Measurements from ENCODE around the gene OR13A1. TPM values are rescaled to one million over a fixed set of nuclear protein-coding genes. Genes with fewer than 3 reads are reported as not detected.
"Not testable (repeated sequence)": the region's sequence is repeated elsewhere in the genome, so short reads cannot be mapped to it uniquely, and the experiment has no call there.

Gene OR13A1
- total RNA-seq, 1 donor from 2014 or later, result 1.5 TPM

- Histone ChIP-seq H3K4me1 (no peaks in the 10 kb centered on the region), H3K27me3 (no peaks in the 10 kb centered on the region), H3K27ac (no peak overlapping the region), H3K79me2 (ENCODE audit: low read depth) (no peaks in the 10 kb centered on the region), H3K4me2 (no peak overlapping the region), H3K9ac (no peak overlapping the region), H2AFZ (replicated peaks) (no peak overlapping the region), H3F3A (ENCODE audit: low read depth) (no peaks in the 10 kb centered on the region), H3K9me3 (ENCODE audit: low read depth) (no peaks in the 10 kb centered on the region), H3K4me3 (no peak overlapping the region), H3K36me3 (no peaks in the 10 kb centered on the region), H4K20me1 (ENCODE audit: low read depth) (no peaks in the 10 kb centered on the region)
- no peak for TF ChIP-seq EZH2phosphoT487 (IDR thresholded peaks at IDR 0.05)
- TF ChIP-seq, protein P1, sequence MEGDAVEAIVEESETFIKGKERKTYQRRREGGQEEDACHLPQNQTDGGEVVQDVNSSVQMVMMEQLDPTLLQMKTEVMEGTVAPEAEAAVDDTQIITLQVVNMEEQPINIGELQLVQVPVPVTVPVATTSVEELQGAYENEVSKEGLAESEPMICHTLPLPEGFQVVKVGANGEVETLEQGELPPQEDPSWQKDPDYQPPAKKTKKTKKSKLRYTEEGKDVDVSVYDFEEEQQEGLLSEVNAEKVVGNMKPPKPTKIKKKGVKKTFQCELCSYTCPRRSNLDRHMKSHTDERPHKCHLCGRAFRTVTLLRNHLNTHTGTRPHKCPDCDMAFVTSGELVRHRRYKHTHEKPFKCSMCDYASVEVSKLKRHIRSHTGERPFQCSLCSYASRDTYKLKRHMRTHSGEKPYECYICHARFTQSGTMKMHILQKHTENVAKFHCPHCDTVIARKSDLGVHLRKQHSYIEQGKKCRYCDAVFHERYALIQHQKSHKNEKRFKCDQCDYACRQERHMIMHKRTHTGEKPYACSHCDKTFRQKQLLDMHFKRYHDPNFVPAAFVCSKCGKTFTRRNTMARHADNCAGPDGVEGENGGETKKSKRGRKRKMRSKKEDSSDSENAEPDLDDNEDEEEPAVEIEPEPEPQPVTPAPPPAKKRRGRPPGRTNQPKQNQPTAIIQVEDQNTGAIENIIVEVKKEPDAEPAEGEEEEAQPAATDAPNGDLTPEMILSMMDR (IDR thresholded peaks at IDR 0.05), result no peak
- no peak for TF ChIP-seq EZH2 (IDR thresholded peaks at IDR 0.05)
- no peak overlapping the region for H3K27ac Mint-ChIP-seq
- no peak for DNase-seq (ENCODE audit: low spot score)
- H3K36me3 Mint-ChIP-seq, result no peaks in the 10 kb centered on the region
- peaks cover 20% of the 10 kb centered on the region for H3K9me3 Mint-ChIP-seq
- H3K4me1 Mint-ChIP-seq, result peaks cover 5% of the 10 kb centered on the region
- peaks cover 8% of the 10 kb centered on the region for H3K27me3 Mint-ChIP-seq (ENCODE audit: insufficient read depth, low read depth)
- H3K4me3 Mint-ChIP-seq, result no peak overlapping the region
These were observed 24.5 kb upstream of the OR13A1 start for GRCh38 chr10:45339894-45340293.

- H3K9me3 ChIP-seq (ENCODE audit: low read depth); H3K27me3 Mint-ChIP-seq (ENCODE audit: insufficient read depth, low read depth); H3K4me3 ChIP-seq; H3K27me3 ChIP-seq; H3K36me3 ChIP-seq; H2AFZ ChIP-seq (replicated peaks); H3K27ac ChIP-seq; H3K9ac ChIP-seq; H3K4me2 ChIP-seq; H4K20me1 ChIP-seq (ENCODE audit: low read depth); DNase-seq (ENCODE audit: low spot score); H3K79me2 ChIP-seq (ENCODE audit: low read depth); H3K36me3 Mint-ChIP-seq; H3F3A ChIP-seq (ENCODE audit: low read depth); H3K4me1 Mint-ChIP-seq; H3K4me3 Mint-ChIP-seq; H3K4me1 ChIP-seq; H3K27ac Mint-ChIP-seq: not testable (repeated sequence)
- peaks cover 23% of the 10 kb centered on the region for H3K9me3 Mint-ChIP-seq
These were observed 16.4 kb upstream of the OR13A1 start for GRCh38 chr10:45331824-45332223.

DNA sequence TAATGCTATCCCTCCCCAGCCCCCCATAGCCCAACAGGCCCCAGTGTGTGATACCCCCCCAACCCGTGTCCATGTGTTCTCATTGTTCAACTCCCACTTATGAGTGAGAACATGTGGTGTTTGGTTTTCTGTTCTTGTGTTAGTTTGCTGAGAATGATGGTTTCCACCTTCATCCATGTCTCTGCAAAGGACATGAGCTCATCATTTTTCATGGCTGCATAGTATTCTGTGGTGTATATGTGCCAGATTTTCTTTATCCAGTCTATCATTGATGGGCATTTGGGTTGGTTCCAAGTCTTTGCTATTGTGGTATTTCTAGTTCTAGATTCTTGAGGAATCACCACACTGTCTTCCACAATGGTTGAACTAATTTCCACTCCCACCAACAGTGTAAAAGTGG, 11.5 kb upstream of the OR13A1 start:
- not testable (repeated sequence) for H2AFZ ChIP-seq (replicated peaks); H3K27ac Mint-ChIP-seq; H3K4me2 ChIP-seq; H3K9ac ChIP-seq; H3F3A ChIP-seq (ENCODE audit: low read depth); H4K20me1 ChIP-seq (ENCODE audit: low read depth); H3K4me1 Mint-ChIP-seq; H3K79me2 ChIP-seq (ENCODE audit: low read depth); H3K27me3 Mint-ChIP-seq (ENCODE audit: insufficient read depth, low read depth); H3K36me3 Mint-ChIP-seq; H3K4me3 Mint-ChIP-seq; H3K9me3 ChIP-seq (ENCODE audit: low read depth); DNase-seq (ENCODE audit: low spot score); H3K4me3 ChIP-seq; H3K27ac ChIP-seq; H3K4me1 ChIP-seq; H3K36me3 ChIP-seq; H3K27me3 ChIP-seq
- peaks cover 21% of the 10 kb centered on the region for H3K9me3 Mint-ChIP-seq

DNA sequence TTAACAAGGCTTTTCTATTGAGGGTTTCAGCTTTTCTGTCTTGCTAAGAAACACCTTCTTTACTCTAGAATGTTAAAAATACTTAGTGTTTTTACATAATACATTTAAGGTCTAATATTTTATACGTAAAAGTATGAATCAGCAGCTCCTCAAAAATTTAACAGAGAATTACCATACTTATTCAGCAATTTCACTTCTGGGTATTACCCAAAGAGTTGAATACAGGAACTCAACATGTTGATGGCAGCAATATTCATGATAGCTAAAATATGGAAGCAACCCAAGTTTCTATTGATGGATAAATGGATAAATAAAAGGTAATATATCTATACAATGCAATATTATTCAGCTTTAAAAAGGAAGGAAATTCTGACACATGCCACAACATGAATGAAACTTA, 9.7 kb upstream of the OR13A1 start:
- H3K27ac Mint-ChIP-seq, result no peak overlapping the region
- DNase-seq (ENCODE audit: low spot score), result no peak
- no peak overlapping the region for H2AFZ ChIP-seq (replicated peaks)
- no peaks in the 10 kb centered on the region for H3K4me1 Mint-ChIP-seq
- H3K36me3 Mint-ChIP-seq, result no peaks in the 10 kb centered on the region
- H3K27me3 Mint-ChIP-seq (ENCODE audit: insufficient read depth, low read depth), result peaks cover 2% of the 10 kb centered on the region
- H3K36me3 ChIP-seq, result no peaks in the 10 kb centered on the region
- H3K9me3 ChIP-seq (ENCODE audit: low read depth), result no peaks in the 10 kb centered on the region
- H3F3A ChIP-seq (ENCODE audit: low read depth), result no peaks in the 10 kb centered on the region
- H3K4me1 ChIP-seq, result no peaks in the 10 kb centered on the region
- no peaks in the 10 kb centered on the region for H3K79me2 ChIP-seq (ENCODE audit: low read depth)
- no peak overlapping the region for H3K9ac ChIP-seq
- TF ChIP-seq EZH2 (IDR thresholded peaks at IDR 0.05) (no peak), EZH2phosphoT487 (IDR thresholded peaks at IDR 0.05) (no peak)
- TF ChIP-seq, protein P1 (IDR thresholded peaks at IDR 0.05), result no peak
- H3K4me3 ChIP-seq, result no peak overlapping the region
- H3K9me3 Mint-ChIP-seq, result peaks cover 24% of the 10 kb centered on the region
- H3K27ac ChIP-seq, result no peak overlapping the region
- H3K27me3 ChIP-seq, result no peaks in the 10 kb centered on the region
- no peaks in the 10 kb centered on the region for H4K20me1 ChIP-seq (ENCODE audit: low read depth)
- no peak overlapping the region for H3K4me3 Mint-ChIP-seq
- H3K4me2 ChIP-seq, result no peak overlapping the region

Data from neural progenitor cell (in vitro differentiated cells).